ENCODE results near the gene PPP2R3C. TPM values are rescaled to one million over a fixed set of nuclear protein-coding genes. Genes with fewer than 3 reads are reported as not detected.

Gene PPP2R3C
- total RNA-seq, 1 experiment from 2014 or later: 19.6 TPM

DNA sequence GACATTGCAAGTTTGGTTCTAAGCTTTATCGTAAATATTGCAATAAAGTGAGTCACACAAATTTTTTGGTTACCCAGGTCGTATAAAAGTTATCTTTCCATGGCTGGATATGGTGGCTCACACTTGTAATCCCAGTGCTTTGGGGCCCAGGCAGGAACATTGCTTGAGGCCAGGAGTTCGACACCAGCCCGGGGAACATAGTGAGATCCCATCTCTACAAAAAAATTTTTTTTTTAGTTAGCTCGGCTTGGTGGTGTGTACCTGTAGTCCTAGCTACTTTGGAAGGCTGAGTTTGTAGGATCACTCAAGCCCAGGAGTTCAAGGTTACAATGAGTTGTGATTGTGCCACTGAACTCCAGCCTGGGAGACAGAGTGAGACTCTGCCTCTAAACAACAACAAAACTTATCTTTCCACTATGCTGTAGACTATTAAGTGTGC is 24.9 kb upstream of the PPP2R3C start:
- DNase-seq (ENCODE audit: low read depth, low spot score): no peak
- in situ Hi-C loops (cut with HindIII; ENCODE audit: low pct_unique_long_range_greater_than_20kb, low sequenced_read_pairs): no loop called here

DNA sequence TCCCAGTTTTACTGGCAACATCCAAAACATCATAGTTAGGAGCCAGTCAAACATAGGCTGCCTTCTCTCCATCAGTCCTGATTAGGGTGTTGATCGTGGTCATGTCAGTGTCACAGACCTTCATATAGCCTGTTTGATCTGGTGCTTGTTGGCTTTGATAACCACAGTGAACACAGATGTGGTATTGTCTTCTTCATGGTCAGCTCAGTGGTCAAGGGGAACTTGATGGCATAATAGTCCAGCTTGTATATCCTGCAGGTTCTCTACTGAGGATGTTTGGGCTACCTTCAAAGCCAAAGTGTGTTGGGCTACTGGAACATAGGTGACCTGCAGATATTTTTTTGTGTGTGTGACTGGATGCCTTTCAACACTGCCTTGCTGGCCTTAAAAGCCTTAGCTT is 22.2 kb upstream of the PPP2R3C start:
- no peaks in the 10 kb centered on the region for H3K9me3 ChIP-seq (ENCODE audit: control insufficient read depth, insufficient read depth, low read depth, low read length)
- intact Hi-C loops (cut with micrococcal nuclease; ENCODE audit: unreplicated experiment) (loop anchor here (10.0 kb wide), 1 partner anchor 151 kb away; the partner anchor contains the start of gene PSMA6), in situ Hi-C loops (cut with HindIII; ENCODE audit: low pct_unique_long_range_greater_than_20kb, low sequenced_read_pairs) (no loop called here)
- ChIA-PET POLR2A (interaction anchor here (1.1 kb wide), 1 partner anchor 171 kb away, joined by 3 read pairs; no protein-coding TSS in a partner anchor), CTCF (no interaction called here)
- no peaks in the 10 kb centered on the region for H3K4me1 ChIP-seq (ENCODE audit: control insufficient read depth, insufficient read depth, low read length)
- H3K27ac ChIP-seq (ENCODE audit: low read length): no peak overlapping the region
- no peak for DNase-seq (ENCODE audit: low read depth, low spot score)
- H3K36me3 ChIP-seq (ENCODE audit: control insufficient read depth, insufficient read depth, low read length): no peaks in the 10 kb centered on the region; the same call in 1 of the 2 replicates
- H3K27me3 ChIP-seq (ENCODE audit: control insufficient read depth, insufficient read depth, low read length): no peaks in the 10 kb centered on the region
- no peak for TF ChIP-seq POLR2AphosphoS5 (IDR thresholded peaks at IDR 0.05; ENCODE audit: low read depth, low read length)
- no peak for TF ChIP-seq SIN3A (IDR thresholded peaks at IDR 0.05; ENCODE audit: borderline replicate concordance, insufficient read depth, low read depth, low read length)
- TF ChIP-seq, protein P1, sequence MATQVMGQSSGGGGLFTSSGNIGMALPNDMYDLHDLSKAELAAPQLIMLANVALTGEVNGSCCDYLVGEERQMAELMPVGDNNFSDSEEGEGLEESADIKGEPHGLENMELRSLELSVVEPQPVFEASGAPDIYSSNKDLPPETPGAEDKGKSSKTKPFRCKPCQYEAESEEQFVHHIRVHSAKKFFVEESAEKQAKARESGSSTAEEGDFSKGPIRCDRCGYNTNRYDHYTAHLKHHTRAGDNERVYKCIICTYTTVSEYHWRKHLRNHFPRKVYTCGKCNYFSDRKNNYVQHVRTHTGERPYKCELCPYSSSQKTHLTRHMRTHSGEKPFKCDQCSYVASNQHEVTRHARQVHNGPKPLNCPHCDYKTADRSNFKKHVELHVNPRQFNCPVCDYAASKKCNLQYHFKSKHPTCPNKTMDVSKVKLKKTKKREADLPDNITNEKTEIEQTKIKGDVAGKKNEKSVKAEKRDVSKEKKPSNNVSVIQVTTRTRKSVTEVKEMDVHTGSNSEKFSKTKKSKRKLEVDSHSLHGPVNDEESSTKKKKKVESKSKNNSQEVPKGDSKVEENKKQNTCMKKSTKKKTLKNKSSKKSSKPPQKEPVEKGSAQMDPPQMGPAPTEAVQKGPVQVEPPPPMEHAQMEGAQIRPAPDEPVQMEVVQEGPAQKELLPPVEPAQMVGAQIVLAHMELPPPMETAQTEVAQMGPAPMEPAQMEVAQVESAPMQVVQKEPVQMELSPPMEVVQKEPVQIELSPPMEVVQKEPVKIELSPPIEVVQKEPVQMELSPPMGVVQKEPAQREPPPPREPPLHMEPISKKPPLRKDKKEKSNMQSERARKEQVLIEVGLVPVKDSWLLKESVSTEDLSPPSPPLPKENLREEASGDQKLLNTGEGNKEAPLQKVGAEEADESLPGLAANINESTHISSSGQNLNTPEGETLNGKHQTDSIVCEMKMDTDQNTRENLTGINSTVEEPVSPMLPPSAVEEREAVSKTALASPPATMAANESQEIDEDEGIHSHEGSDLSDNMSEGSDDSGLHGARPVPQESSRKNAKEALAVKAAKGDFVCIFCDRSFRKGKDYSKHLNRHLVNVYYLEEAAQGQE (IDR thresholded peaks at IDR 0.05; ENCODE audit: insufficient read depth in 1 of 2, low read depth in 2 of 2, low read length in 1 of 2): no peak
- TF ChIP-seq TCF7L2 (IDR thresholded peaks at IDR 0.05; ENCODE audit: low read depth, low read length): no peak
- TF ChIP-seq, protein P2, sequence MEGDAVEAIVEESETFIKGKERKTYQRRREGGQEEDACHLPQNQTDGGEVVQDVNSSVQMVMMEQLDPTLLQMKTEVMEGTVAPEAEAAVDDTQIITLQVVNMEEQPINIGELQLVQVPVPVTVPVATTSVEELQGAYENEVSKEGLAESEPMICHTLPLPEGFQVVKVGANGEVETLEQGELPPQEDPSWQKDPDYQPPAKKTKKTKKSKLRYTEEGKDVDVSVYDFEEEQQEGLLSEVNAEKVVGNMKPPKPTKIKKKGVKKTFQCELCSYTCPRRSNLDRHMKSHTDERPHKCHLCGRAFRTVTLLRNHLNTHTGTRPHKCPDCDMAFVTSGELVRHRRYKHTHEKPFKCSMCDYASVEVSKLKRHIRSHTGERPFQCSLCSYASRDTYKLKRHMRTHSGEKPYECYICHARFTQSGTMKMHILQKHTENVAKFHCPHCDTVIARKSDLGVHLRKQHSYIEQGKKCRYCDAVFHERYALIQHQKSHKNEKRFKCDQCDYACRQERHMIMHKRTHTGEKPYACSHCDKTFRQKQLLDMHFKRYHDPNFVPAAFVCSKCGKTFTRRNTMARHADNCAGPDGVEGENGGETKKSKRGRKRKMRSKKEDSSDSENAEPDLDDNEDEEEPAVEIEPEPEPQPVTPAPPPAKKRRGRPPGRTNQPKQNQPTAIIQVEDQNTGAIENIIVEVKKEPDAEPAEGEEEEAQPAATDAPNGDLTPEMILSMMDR (IDR thresholded peaks at IDR 0.05): no peak
- BruUV-seq (replicated peaks): no TSS peak
- H3K4me3 ChIP-seq (ENCODE audit: low read depth in 2 of 2, low read length in 2 of 2): no peak overlapping the region
- no peak for ATAC-seq

More for the DNA sequence above, 24.9 kb upstream of the PPP2R3C start:
- no peak for TF ChIP-seq POLR2AphosphoS5 (IDR thresholded peaks at IDR 0.05; ENCODE audit: low read depth, low read length)
- TF ChIP-seq, protein P2 (IDR thresholded peaks at IDR 0.05): no peak
- TF ChIP-seq SIN3A (IDR thresholded peaks at IDR 0.05; ENCODE audit: borderline replicate concordance, insufficient read depth, low read depth, low read length): no peak
- no peak for TF ChIP-seq TCF7L2 (IDR thresholded peaks at IDR 0.05; ENCODE audit: low read depth, low read length)
- TF ChIP-seq, protein P1 (IDR thresholded peaks at IDR 0.05; ENCODE audit: insufficient read depth in 1 of 2, low read depth in 2 of 2, low read length in 1 of 2): no peak
- Histone ChIP-seq H3K27ac (ENCODE audit: low read length) (no peak overlapping the region; the same call in 1 of the 2 replicates), H3K9me3 (ENCODE audit: control insufficient read depth, insufficient read depth, low read depth, low read length) (no peaks in the 10 kb centered on the region), H3K4me1 (ENCODE audit: control insufficient read depth, insufficient read depth, low read length) (no peaks in the 10 kb centered on the region), H3K27me3 (ENCODE audit: control insufficient read depth, insufficient read depth, low read length) (no peaks in the 10 kb centered on the region), H3K4me3 (ENCODE audit: low read depth in 2 of 2, low read length in 2 of 2) (no peak overlapping the region), H3K36me3 (ENCODE audit: control insufficient read depth, insufficient read depth, low read length) (no peaks in the 10 kb centered on the region)
- intact Hi-C loops (cut with micrococcal nuclease; ENCODE audit: unreplicated experiment): loop anchor here (10.0 kb wide), 1 partner anchor 148 kb away; the partner anchor contains the start of gene PSMA6
- no peak for ATAC-seq
- POLR2A ChIA-PET: no interaction called here
- CTCF ChIA-PET: no interaction called here
- no TSS peak for BruUV-seq (replicated peaks)

Data from Panc1 (cell line).